ENCODE measurements around the gene ADTRP.

- TF ChIP-seq CTCF (IDR thresholded peaks at IDR 0.05): no peak
- no peak for TF ChIP-seq POLR2A (IDR thresholded peaks at IDR 0.05; ENCODE audit: low read depth)
Measured at GRCh38 chr6:11747021-11747420, 31.6 kb downstream of the ADTRP start.

All from esophagus muscularis mucosa (tissue), 3 donors.